ENCODE data around the gene CAMTA1. TPM values are rescaled to one million over a fixed set of nuclear protein-coding genes. Genes with fewer than 3 reads are reported as not detected.

The CAMTA1 gene
- total RNA-seq, 2 experiments from 2014 or later = 43.9 to 73.3 TPM

GRCh38 chr1:6819246-6820040, 34.2 kb downstream of the CAMTA1 start:
- no TSS peak for BruUV-seq (replicated peaks)
- Histone ChIP-seq H4K20me1 (ENCODE audit: insufficient read depth, low read length) (peaks cover 31% of the 10 kb centered on the region), H3K4me1 (ENCODE audit: insufficient read depth, low read length, poor library complexity, severe bottlenecking) (peaks cover 11% of the 10 kb centered on the region), H3K9me2 (ENCODE audit: insufficient read depth, low read length) (no peaks in the 10 kb centered on the region), H3K4me2 (ENCODE audit: low read length) (no peak overlapping the region), H3K79me2 (ENCODE audit: insufficient read depth, low read depth, low read length) (peaks cover 20% of the 10 kb centered on the region; the same call in 1 of the 2 replicates), H3K9me3 (ENCODE audit: low read length) (no peaks in the 10 kb centered on the region), H3K27ac (ENCODE audit: low read depth, low read length, poor library complexity, severe bottlenecking) (no peak overlapping the region), H2AFZ (ENCODE audit: low read length) (no peak overlapping the region), H3K36me3 (ENCODE audit: insufficient read depth, low read length) (no peaks in the 10 kb centered on the region), H3K4me3 (ENCODE audit: low read depth, low read length, poor library complexity, severe bottlenecking) (no peak overlapping the region)
- CTCF ChIA-PET (ENCODE audit: unreplicated experiment) = no interaction called here
- intact Hi-C loops (cut with micrococcal nuclease; ENCODE audit: unreplicated experiment) = no loop called here
- POLR2A ChIA-PET = interaction anchor here (0.5 to 0.8 kb wide), 2 partner anchors 12 to 115 kb away, joined by 3 to 4 read pairs; no protein-coding TSS in a partner anchor
- no peak for DNase-seq (ENCODE audit: low spot score)
- TF ChIP-seq EZH2phosphoT487 (IDR thresholded peaks at IDR 0.05; ENCODE audit: borderline replicate concordance, low read depth, low read length) (no peak), CTCF (conservative IDR thresholded peaks at IDR 0.05; ENCODE audit: low read length) (no peak)

- Histone ChIP-seq H3K4me2 (ENCODE audit: low read length) (peak overlapping the region; percentile 13; the same call in 1 of the 2 replicates), H3K27ac (ENCODE audit: low read depth, low read length, poor library complexity, severe bottlenecking) (no peak overlapping the region), H3K4me3 (ENCODE audit: low read depth, low read length, poor library complexity, severe bottlenecking) (no peak overlapping the region), H3K36me3 (ENCODE audit: insufficient read depth, low read length) (peaks cover 10% of the 10 kb centered on the region; the same call in 1 of the 2 replicates), H2AFZ (ENCODE audit: low read length) (no peak overlapping the region), H3K9me2 (ENCODE audit: insufficient read depth, low read length) (no peaks in the 10 kb centered on the region), H3K4me1 (ENCODE audit: insufficient read depth, low read length, poor library complexity, severe bottlenecking) (peaks cover 11% of the 10 kb centered on the region), H4K20me1 (ENCODE audit: insufficient read depth, low read length) (peaks cover 19% of the 10 kb centered on the region; the same call in 1 of the 2 replicates), H3K9me3 (ENCODE audit: low read length) (no peaks in the 10 kb centered on the region), H3K79me2 (ENCODE audit: insufficient read depth, low read depth, low read length) (peaks cover 13% of the 10 kb centered on the region; the same call in 1 of the 2 replicates)
- intact Hi-C loops (cut with micrococcal nuclease; ENCODE audit: unreplicated experiment) = no loop called here
- TF ChIP-seq EZH2phosphoT487 (IDR thresholded peaks at IDR 0.05; ENCODE audit: borderline replicate concordance, low read depth, low read length) = no peak
- no peak for TF ChIP-seq CTCF (conservative IDR thresholded peaks at IDR 0.05; ENCODE audit: low read length)
- no peak for DNase-seq (ENCODE audit: low spot score)
- CTCF ChIA-PET (ENCODE audit: unreplicated experiment) = no interaction called here
- no TSS peak for BruUV-seq (replicated peaks)
- POLR2A ChIA-PET = no interaction called here
Observed at GRCh38 chr1:6820899-6821298, 35.6 kb downstream of the CAMTA1 start.
